KMS-11 (cell line): ENCODE results near the gene SEMA3G.

Experiments
- H2AFZ ChIP-seq: fragments of 200-600 bp; sonication (generic); 2 replicates; pipeline ENCODE4 v1.6.1; 2016; ENCODE audit warnings: antibody characterized with exemption, mixed run types, low read depth
- H3K27ac ChIP-seq: fragments of 200-600 bp; sonication (generic); 2 replicates; pipeline ENCODE4 v1.6.1; 2016; ENCODE audit warnings: mild to moderate bottlenecking, mixed run types
- H3K27me3 ChIP-seq: fragments of 200-600 bp; sonication (generic); 2 replicates; pipeline ENCODE4 v1.6.1; 2017; ENCODE audit warnings: mild to moderate bottlenecking, low read depth, mixed run types, moderate library complexity; ENCODE audit not compliant: insufficient read depth
- H3K36me3 ChIP-seq: fragments of 200-600 bp; sonication (generic); 2 replicates; pipeline ENCODE4 v1.6.1; 2017; ENCODE audit warnings: mild to moderate bottlenecking, mixed run types; ENCODE audit not compliant: insufficient read depth
- H3K4me1 ChIP-seq: fragments of 200-600 bp; sonication (generic); 2 replicates; pipeline ENCODE4 v1.6.1; 2016; ENCODE audit warnings: mild to moderate bottlenecking, low read depth, mixed run types; ENCODE audit not compliant: poor library complexity, severe bottlenecking
- H3K4me2 ChIP-seq: fragments of 200-600 bp; sonication (generic); 2 replicates; pipeline ENCODE4 v1.7.0; 2016; ENCODE audit warnings: mild to moderate bottlenecking, mixed run types
- H3K4me3 ChIP-seq: fragments of 200-600 bp; sonication (generic); IDR thresholded peaks from 2 replicates; pipeline ENCODE4 v1.6.1; 2017; ENCODE audit warnings: low read depth, low read length, mixed read lengths; ENCODE audit not compliant: insufficient read depth
- H3K79me2 ChIP-seq: fragments of 200-600 bp; sonication (generic); 2 replicates; pipeline ENCODE4 v1.6.1; 2016; ENCODE audit warnings: low read depth, mixed run types; ENCODE audit not compliant: insufficient read depth
- H3K9ac ChIP-seq: fragments of 200-600 bp; sonication (generic); 2 replicates; pipeline ENCODE4 v1.6.1; 2016; ENCODE audit warnings: mild to moderate bottlenecking, mixed run types
- H4K20me1 ChIP-seq: fragments of 200-600 bp; sonication (generic); 2 replicates; pipeline ENCODE4 v1.6.1; 2016; ENCODE audit warnings: mild to moderate bottlenecking, mixed run types; ENCODE audit not compliant: insufficient read depth
- CTCF ChIP-seq: fragments of 200-600 bp; sonication (generic); conservative IDR thresholded peaks from 2 replicates; pipeline ENCODE4 v1.6.1; 2017; ENCODE audit warnings: low read depth, mild to moderate bottlenecking, antibody characterized with exemption, low read length, moderate library complexity, mixed read lengths

SEMA3G gene

GRCh38 chr3:52454938-52455282, 10.0 kb upstream of the SEMA3G start:
- Histone ChIP-seq H3K4me1 (peaks cover 8% of the 10 kb centered on the region), H3K27me3 (no peaks in the 10 kb centered on the region), H2AFZ (peak overlapping the region; percentile 90), H3K27ac (no peak overlapping the region), H3K4me3 (no peak overlapping the region), H3K36me3 (no peaks in the 10 kb centered on the region), H3K79me2 (peaks cover 12% of the 10 kb centered on the region; the same call in 1 of the 2 replicates), H4K20me1 (no peaks in the 10 kb centered on the region), H3K4me2 (peak overlapping the region; percentile 71), H3K9ac (peak overlapping the region; percentile 83; the same call in 1 of the 2 replicates)
- no peak for TF ChIP-seq CTCF

DNA sequence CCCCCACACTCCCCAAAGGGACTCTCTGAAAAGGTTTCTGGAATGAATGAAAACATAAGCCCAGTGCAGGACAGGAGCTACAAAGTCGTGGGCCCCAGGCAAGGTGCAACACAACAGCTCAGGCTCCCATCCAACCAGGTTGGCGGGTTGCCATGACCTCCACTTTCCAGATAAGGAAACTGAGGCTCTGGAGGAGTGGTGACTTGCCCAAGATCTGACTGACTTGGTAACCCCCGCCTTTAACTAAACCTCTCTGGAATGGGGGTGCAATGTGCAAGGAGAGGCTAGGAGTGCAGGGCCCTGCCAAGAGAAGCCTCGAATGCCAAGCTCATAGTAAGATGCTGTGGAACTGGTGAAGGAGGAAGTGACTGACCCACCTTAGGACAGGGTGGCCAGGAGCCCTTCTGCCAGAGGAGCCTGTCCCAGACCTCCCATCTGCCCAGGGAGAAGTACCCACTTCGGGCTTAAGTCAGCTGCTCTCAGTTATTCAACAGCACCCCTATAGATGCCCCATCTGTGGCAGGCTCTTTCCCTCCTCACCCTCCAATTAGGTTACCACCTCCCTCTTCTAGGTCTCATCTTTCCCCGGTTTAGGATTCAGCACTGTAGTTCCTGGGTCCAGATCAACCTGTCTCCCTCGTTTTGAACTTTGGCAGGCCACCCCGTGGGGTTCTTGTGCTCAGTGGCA, 9.5 kb upstream of the SEMA3G start:
- Histone ChIP-seq H3K9ac (no peak overlapping the region), H4K20me1 (no peaks in the 10 kb centered on the region), H2AFZ (peak overlapping the region; percentile 90; the same call in 1 of the 2 replicates), H3K4me3 (no peak overlapping the region), H3K4me2 (peak overlapping the region; percentile 71; the same call in 1 of the 2 replicates), H3K79me2 (peaks cover 12% of the 10 kb centered on the region; the same call in 1 of the 2 replicates), H3K36me3 (no peaks in the 10 kb centered on the region), H3K27me3 (no peaks in the 10 kb centered on the region), H3K4me1 (peaks cover 8% of the 10 kb centered on the region), H3K27ac (no peak overlapping the region)
- no peak for TF ChIP-seq CTCF

DNA sequence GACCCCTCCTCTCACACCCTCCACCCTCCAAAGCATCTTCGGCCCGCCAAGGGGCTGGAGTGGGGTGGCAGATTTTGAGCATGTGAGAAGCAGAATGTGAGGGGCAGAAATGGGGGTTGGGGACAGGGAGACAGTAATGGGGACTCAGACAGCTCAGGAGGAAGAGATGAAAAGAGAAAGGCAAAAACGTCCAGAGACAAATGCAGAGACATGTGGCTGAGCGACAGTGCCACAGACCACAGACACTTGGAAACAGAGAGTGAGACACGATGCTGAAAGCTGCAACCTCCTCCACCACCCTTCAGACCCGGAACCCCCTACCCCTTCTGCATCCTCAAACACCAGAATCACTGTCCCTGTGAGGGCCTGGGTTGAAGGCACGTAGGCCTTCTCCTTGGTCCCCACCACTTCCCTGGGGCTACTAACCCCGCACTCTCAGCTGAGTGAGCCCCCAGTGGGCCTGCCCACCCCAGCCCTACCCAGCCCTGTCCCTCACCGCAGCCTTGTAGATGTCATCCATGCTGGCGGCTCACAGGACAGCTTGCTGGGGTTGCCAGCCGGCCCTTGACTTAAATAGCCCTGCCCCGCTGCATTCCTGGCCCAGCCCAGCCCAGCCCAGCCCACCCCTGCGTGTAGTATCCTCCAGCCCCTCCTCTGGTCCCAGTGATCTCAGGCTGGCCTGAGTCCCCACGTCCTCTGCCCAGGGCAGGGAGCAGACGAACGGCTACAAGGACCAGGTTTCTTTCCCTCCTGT, 8.8 kb upstream of the SEMA3G start, which contains the start of gene TNNC1:
Gene TNNC1, minus strand, starts transcription at position 546 of the 754 bp plus-strand sequence. Its CDS starts 26 bp downstream, at position 520.
- no peaks in the 10 kb centered on the region for H3K27me3 ChIP-seq
- H3K27ac ChIP-seq = no peak within 1 kb of the TSS
- no peaks in the 10 kb centered on the region for H4K20me1 ChIP-seq
- H3K36me3 ChIP-seq = no peaks in the 10 kb centered on the region
- H3K4me1 ChIP-seq = peaks cover 8% of the 10 kb centered on the region
- H3K4me3 ChIP-seq = no peak within 1 kb of the TSS
- peaks cover 12% of the 10 kb centered on the region; the same call in 1 of the 2 replicates for H3K79me2 ChIP-seq
- peak within 1 kb of the TSS; percentile 71 for H3K4me2 ChIP-seq
- no peak within 1 kb of the TSS for H3K9ac ChIP-seq
- no peak for TF ChIP-seq CTCF
- H2AFZ ChIP-seq = peak within 1 kb of the TSS; percentile 90; the same call in 1 of the 2 replicates

DNA sequence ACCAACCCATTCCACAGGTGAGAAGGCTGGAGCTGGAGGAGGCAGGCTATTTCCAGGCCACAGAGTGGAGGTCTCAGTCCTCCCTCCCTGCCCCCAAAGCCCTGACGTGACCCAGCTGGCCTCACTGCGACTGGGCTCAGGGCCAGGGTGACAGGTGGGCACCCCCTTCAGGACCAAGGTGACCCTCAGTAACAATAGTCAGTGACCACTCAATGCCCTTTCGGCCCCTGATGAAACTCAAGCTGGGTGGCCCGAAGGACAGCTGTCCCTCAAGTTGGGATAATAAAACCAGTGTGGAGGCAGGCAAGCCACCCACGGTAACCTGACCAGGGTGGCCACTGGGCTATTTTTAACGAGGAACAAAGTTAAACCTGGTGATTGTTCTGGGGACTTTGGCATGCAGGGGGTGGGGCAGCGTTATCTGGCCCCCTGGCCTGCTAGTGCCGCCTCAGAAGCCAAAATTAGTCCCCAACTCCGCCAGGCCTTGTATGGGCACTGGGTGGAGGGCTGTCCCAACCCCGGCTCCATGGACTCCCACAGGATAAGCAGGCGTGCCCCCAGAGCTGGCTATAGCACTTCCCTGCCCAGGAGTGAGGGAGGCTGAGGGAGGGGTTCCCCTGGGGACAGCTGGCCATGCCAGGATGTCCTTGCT, 7.8 kb upstream of the SEMA3G start:
- Histone ChIP-seq H2AFZ (no peak overlapping the region), H3K79me2 (peaks cover 12% of the 10 kb centered on the region; the same call in 1 of the 2 replicates), H3K4me1 (peaks cover 8% of the 10 kb centered on the region), H3K4me3 (no peak overlapping the region), H3K27ac (no peak overlapping the region), H4K20me1 (no peaks in the 10 kb centered on the region), H3K4me2 (no peak overlapping the region), H3K27me3 (no peaks in the 10 kb centered on the region), H3K9ac (no peak overlapping the region), H3K36me3 (no peaks in the 10 kb centered on the region)
- no peak for TF ChIP-seq CTCF
